A549 (cell line): ENCODE results near the gene TGFBR2. TPM values are rescaled to one million over a fixed set of nuclear protein-coding genes. Genes with fewer than 3 reads are reported as not detected.

Experiments used
- ATAC-seq, 2 experiments: fragments of 200-7000 bp in 1 of 2; fragments of >200 bp in 1 of 2; cut with Nextera tagmentation in 1 of 2; cut with Tn5 transposase in 1 of 2; 3 replicates each; pipeline versions ENCODE4 v1.8.0 to v1.9.1; 2018 to 2020; ENCODE audit warnings: mild to moderate bottlenecking in 1 of 2, moderate library complexity in 1 of 2
- CTCF ChIA-PET: fragments of 300-600 bp; sonication (Branson Sonifier 250); formaldehyde crosslinking; extraction: SDS; loops from one replicate; lab custom pipeline; 2021; ENCODE audit warnings: antibody characterized with exemption, inconsistent platforms; lab: Yijun Ruan, JAX
- POLR2A ChIA-PET: fragments of 350-600 bp; formaldehyde crosslinking; extraction: SDS; loops from one replicate; lab custom pipeline; 2021; ENCODE audit warnings: antibody characterized with exemption, inconsistent platforms; lab: Yijun Ruan, JAX
- DNase-seq, 2 experiments: peaks; one replicate each; pipeline versions ENCODE4 v3.0.0 to v3.0.0-alpha.2; 2011 to 2016; ENCODE audit warnings: low read depth in 1 of 2, low spot score in 1 of 2
- FAIRE-seq: peaks from 2 replicates; lab custom pipeline; 2011; peaks lifted over from hg19 to GRCh38; lab: Jason Lieb, UNC
- H3K27ac ChIP-seq, 2 experiments: fragments of >200 bp; sonication (Bioruptor Twin); formaldehyde crosslinking; 3 replicates each; pipeline ENCODE4 v1.5.1; 2016 to 2017
- H3K4me1 ChIP-seq: fragments of >200 bp; sonication (Bioruptor Twin); formaldehyde crosslinking; 3 replicates; pipeline ENCODE4 v1.6.1; 2016
- H3K4me2 ChIP-seq: fragments of >200 bp; sonication (Bioruptor Twin); formaldehyde crosslinking; 3 replicates; pipeline ENCODE4 v1.6.1; 2016
- H3K4me3 ChIP-seq: fragments of >200 bp; sonication (Bioruptor Twin); formaldehyde crosslinking; 3 replicates; pipeline ENCODE4 v1.5.1; 2016
- H3K9me3 ChIP-seq: fragments of >200 bp; sonication (Bioruptor Twin); formaldehyde crosslinking; 3 replicates; pipeline ENCODE4 v1.6.1; 2016
- ATOH8 ChIP-seq: fragments of 250-450 bp; sonication (Bioruptor Pico); IDR thresholded peaks from 2 replicates; pipeline ENCODE4 v1.5.0; 2020; ENCODE audit warnings: low read depth, mild to moderate bottlenecking, moderate library complexity
- BHLHE40 ChIP-seq: IDR thresholded peaks from 2 replicates; pipeline ENCODE4 v1.6.1; 2012; ENCODE audit warnings: low read depth, low read length, inconsistent platforms
- CBX8 ChIP-seq: fragments of 200-600 bp; sonication (generic); IDR thresholded peaks from 2 replicates; pipeline ENCODE4 v1.6.1; 2016
- CHD2 ChIP-seq: fragments of 150-350 bp; IDR thresholded peaks from 2 replicates; pipeline ENCODE4 v1.6.1; 2014; ENCODE audit warnings: low read length; ENCODE audit not compliant: partially characterized antibody
- EHF ChIP-seq: fragments of 250-450 bp; sonication (Bioruptor Pico); IDR thresholded peaks from 2 replicates; pipeline ENCODE4 v1.5.0; 2020; ENCODE audit warnings: mild to moderate bottlenecking
- ELK1 ChIP-seq: fragments of 150-350 bp; IDR thresholded peaks from 2 replicates; pipeline ENCODE4 v1.6.1; 2014; ENCODE audit warnings: low read depth, mild to moderate bottlenecking, low read length
- EP300 ChIP-seq, 2 experiments: fragments of >200 bp; sonication (Bioruptor Twin); formaldehyde crosslinking; IDR thresholded peaks; 2 replicates in 1 of 2; 3 replicates in 1 of 2; pipeline ENCODE4 v1.6.1; 2016 to 2017
- ESRRA ChIP-seq: fragments of 150-350 bp; IDR thresholded peaks from 2 replicates; pipeline ENCODE4 v1.6.1; 2014; ENCODE audit warnings: mild to moderate bottlenecking, low read length, borderline replicate concordance
- FOSB ChIP-seq: fragments of 250-450 bp; sonication (Bioruptor Pico); IDR thresholded peaks from 2 replicates; pipeline ENCODE4 v1.5.0; 2020; ENCODE audit warnings: mild to moderate bottlenecking, moderate library complexity
- HES2 ChIP-seq: fragments of >200 bp; sonication (Bioruptor Twin); formaldehyde crosslinking; IDR thresholded peaks from 2 replicates; pipeline ENCODE4 v1.6.1; 2016
- HMGXB4 ChIP-seq: fragments of 250-450 bp; sonication (Bioruptor Pico); IDR thresholded peaks from 2 replicates; pipeline ENCODE4 v1.5.0; 2021; ENCODE audit warnings: mild to moderate bottlenecking, moderate library complexity, borderline replicate concordance
- HOXA7 ChIP-seq: fragments of 250-450 bp; sonication (Bioruptor Pico); IDR thresholded peaks from 2 replicates; pipeline ENCODE4 v1.5.0; 2020; ENCODE audit warnings: mild to moderate bottlenecking, moderate library complexity
- MAFK ChIP-seq: fragments of 450-650 bp; IDR thresholded peaks from 2 replicates; pipeline ENCODE4 v1.6.1; 2014; ENCODE audit not compliant: partially characterized antibody
- MYC ChIP-seq: IDR thresholded peaks from 2 replicates; pipeline ENCODE4 v1.6.1; 2012; ENCODE audit warnings: mild to moderate bottlenecking, inconsistent platforms, low read length, improper control_type of control experiment, borderline replicate concordance
- NFE2L2 ChIP-seq: fragments of 150-350 bp; conservative IDR thresholded peaks from 2 replicates; pipeline ENCODE4 v1.6.1; 2014; ENCODE audit warnings: low read length
- NR3C1 ChIP-seq: fragments of >200 bp; sonication (Bioruptor Twin); formaldehyde crosslinking; IDR thresholded peaks from 3 replicates; pipeline ENCODE4 v1.6.1; 2017
- PHF8 ChIP-seq: fragments of 200-600 bp; sonication (generic); IDR thresholded peaks from 2 replicates; pipeline ENCODE4 v1.6.1; 2016; ENCODE audit warnings: low read depth, mild to moderate bottlenecking, antibody characterized with exemption, moderate library complexity, borderline replicate concordance
- RNF2 ChIP-seq: fragments of 200-600 bp; sonication (generic); IDR thresholded peaks from 2 replicates; pipeline ENCODE4 v1.6.1; 2016; ENCODE audit warnings: low read depth, mild to moderate bottlenecking, antibody characterized with exemption, moderate library complexity, borderline replicate concordance
- TFCP2L1 ChIP-seq: fragments of 250-450 bp; sonication (Bioruptor Pico); IDR thresholded peaks from 2 replicates; pipeline ENCODE4 v1.5.0; 2021; ENCODE audit warnings: mild to moderate bottlenecking
- ZC3H11A ChIP-seq: fragments of 450-650 bp; IDR thresholded peaks from 2 replicates; pipeline ENCODE4 v1.6.1; 2014; ENCODE audit warnings: antibody characterized with exemption, mild to moderate bottlenecking
- ZFP36 ChIP-seq: fragments of 450-650 bp; IDR thresholded peaks from 2 replicates; pipeline ENCODE4 v1.6.1; 2014; ENCODE audit warnings: borderline replicate concordance; ENCODE audit not compliant: partially characterized antibody
- ZNF302 ChIP-seq: fragments of 250-450 bp; sonication (Bioruptor Pico); IDR thresholded peaks from 2 replicates; pipeline ENCODE4 v1.9.0; 2021; ENCODE audit warnings: inconsistent platforms, mild to moderate bottlenecking, moderate library complexity
- ZSCAN20 ChIP-seq: fragments of 250-450 bp; sonication (Bioruptor Pico); IDR thresholded peaks from 2 replicates; pipeline ENCODE4 v1.8.0; 2022; ENCODE audit warnings: mild to moderate bottlenecking, moderate library complexity
- WGBS: methylation state at CpG from one replicate; pipeline ENCODE4 v1.1.6; 2017; ENCODE audit errors: missing lambda C conversion rate; 5-methylcytosine and 5-hydroxymethylcytosine counted together
- polyA plus RNA-seq, 4 experiments: library from polyadenylated mRNA; depleted of rRNA in 3 of 4; stranded (reverse); fragments of >200 nt; fragmentation: RNase III in 1 of 4; extraction: RNeasy Plus Mini Kit Qiagen cat#74134 plus additional on column Dnase treatment in 1 of 4; gene quantifications; 2 replicates in 3 of 4; 3 replicates in 1 of 4; pipeline ENCODE4 v1.2.3, GENCODE V29; 2011 to 2017
- TF ChIP-seq, protein P1 (sequence below): fragments of >200 bp; sonication (Bioruptor Twin); formaldehyde crosslinking; IDR thresholded peaks from 3 replicates; pipeline ENCODE4 v1.6.1; 2016
- TF ChIP-seq, protein P2 (sequence below): IDR thresholded peaks from 2 replicates; pipeline ENCODE4 v1.6.1; 2012
- TF ChIP-seq, protein P3 (sequence below): fragments of >200 bp; sonication (Bioruptor Twin); formaldehyde crosslinking; IDR thresholded peaks from 3 replicates; pipeline ENCODE4 v1.5.1; 2016

Gene TGFBR2
- polyA plus RNA-seq, 2 of the 4 experiments (the other 2 are of a cell fraction): 48.5 to 97.4 TPM

GRCh38 chr3:30581067-30581585 is 25.3 kb upstream of the TGFBR2 start:
- FAIRE-seq (no peak), ATAC-seq (no peak), DNase-seq (no peak)
- H3K4me3 ChIP-seq: no peak overlapping the region
- H3K4me1 ChIP-seq: peaks cover 37% of the 10 kb centered on the region
- TF ChIP-seq, protein P1, sequence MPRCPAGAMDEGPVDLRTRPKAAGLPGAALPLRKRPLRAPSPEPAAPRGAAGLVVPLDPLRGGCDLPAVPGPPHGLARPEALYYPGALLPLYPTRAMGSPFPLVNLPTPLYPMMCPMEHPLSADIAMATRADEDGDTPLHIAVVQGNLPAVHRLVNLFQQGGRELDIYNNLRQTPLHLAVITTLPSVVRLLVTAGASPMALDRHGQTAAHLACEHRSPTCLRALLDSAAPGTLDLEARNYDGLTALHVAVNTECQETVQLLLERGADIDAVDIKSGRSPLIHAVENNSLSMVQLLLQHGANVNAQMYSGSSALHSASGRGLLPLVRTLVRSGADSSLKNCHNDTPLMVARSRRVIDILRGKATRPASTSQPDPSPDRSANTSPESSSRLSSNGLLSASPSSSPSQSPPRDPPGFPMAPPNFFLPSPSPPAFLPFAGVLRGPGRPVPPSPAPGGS: no peak
- TF ChIP-seq NFE2L2 (no peak), MAFK (no peak), ZSCAN20 (no peak), EHF (CRISPR knock-in tag) (no peak), CHD2 (no peak), CBX8 (no peak), EP300 (IDR thresholded peaks at IDR 0.05) (no peak), HOXA7 (CRISPR knock-in tag) (no peak), ELK1 (no peak), ZC3H11A (no peak), FOSB (no peak), TFCP2L1 (CRISPR knock-in tag) (no peak), ATOH8 (CRISPR knock-in tag) (no peak)
- TF ChIP-seq, protein P2, sequence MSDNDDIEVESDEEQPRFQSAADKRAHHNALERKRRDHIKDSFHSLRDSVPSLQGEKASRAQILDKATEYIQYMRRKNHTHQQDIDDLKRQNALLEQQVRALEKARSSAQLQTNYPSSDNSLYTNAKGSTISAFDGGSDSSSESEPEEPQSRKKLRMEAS: no peak
- POLR2A ChIA-PET: no interaction called here
- H3K9me3 ChIP-seq: no peaks in the 10 kb centered on the region
- CTCF ChIA-PET: interaction anchor here (0.9 to 2.5 kb wide), 3 partner anchors 9 to 134 kb away, joined by 3 to 9 read pairs (median 3); no protein-coding TSS in a partner anchor
- WGBS: 91% methylated on average over 15 of the region's 15 CpGs
- H3K4me2 ChIP-seq: no peak overlapping the region
- H3K27ac ChIP-seq: peak overlapping the region in 1 of 2 experiments; percentile 54; a peak in 2 of 6 replicates

- no peaks in the 10 kb centered on the region for H3K9me3 ChIP-seq
- H3K4me2 ChIP-seq: no peak overlapping the region
- ATAC-seq: no peak
- WGBS: 83% methylated on average over 2 of the region's 2 CpGs
- no peak overlapping the region for H3K4me3 ChIP-seq
- FAIRE-seq: no peak
- POLR2A ChIA-PET: no interaction called here
- H3K27ac ChIP-seq: peak overlapping the region in 1 of 2 experiments; percentile 54; a peak in 2 of 6 replicates
- CTCF ChIA-PET: interaction anchor here (1.1 to 2.5 kb wide), 2 partner anchors 8 to 23 kb away, joined by 3 to 9 read pairs; no protein-coding TSS in a partner anchor
- DNase-seq: no peak
- peaks cover 33% of the 10 kb centered on the region for H3K4me1 ChIP-seq
- TF ChIP-seq BHLHE40 (no peak), HMGXB4 (CRISPR knock-in tag) (no peak), ZNF302 (CRISPR knock-in tag) (no peak), ZFP36 (no peak), NR3C1 (no peak), HES2 (no peak), RNF2 (no peak), TFCP2L1 (CRISPR knock-in tag) (no peak), MYC (no peak), ATOH8 (CRISPR knock-in tag) (no peak), NFE2L2 (no peak), HOXA7 (CRISPR knock-in tag) (no peak), PHF8 (no peak), ESRRA (no peak)
- TF ChIP-seq, protein P3, sequence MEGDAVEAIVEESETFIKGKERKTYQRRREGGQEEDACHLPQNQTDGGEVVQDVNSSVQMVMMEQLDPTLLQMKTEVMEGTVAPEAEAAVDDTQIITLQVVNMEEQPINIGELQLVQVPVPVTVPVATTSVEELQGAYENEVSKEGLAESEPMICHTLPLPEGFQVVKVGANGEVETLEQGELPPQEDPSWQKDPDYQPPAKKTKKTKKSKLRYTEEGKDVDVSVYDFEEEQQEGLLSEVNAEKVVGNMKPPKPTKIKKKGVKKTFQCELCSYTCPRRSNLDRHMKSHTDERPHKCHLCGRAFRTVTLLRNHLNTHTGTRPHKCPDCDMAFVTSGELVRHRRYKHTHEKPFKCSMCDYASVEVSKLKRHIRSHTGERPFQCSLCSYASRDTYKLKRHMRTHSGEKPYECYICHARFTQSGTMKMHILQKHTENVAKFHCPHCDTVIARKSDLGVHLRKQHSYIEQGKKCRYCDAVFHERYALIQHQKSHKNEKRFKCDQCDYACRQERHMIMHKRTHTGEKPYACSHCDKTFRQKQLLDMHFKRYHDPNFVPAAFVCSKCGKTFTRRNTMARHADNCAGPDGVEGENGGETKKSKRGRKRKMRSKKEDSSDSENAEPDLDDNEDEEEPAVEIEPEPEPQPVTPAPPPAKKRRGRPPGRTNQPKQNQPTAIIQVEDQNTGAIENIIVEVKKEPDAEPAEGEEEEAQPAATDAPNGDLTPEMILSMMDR: no peak
- TF ChIP-seq, protein P2: no peak
- TF ChIP-seq, protein P1: no peak
These were observed 24.4 kb upstream of the TGFBR2 start for GRCh38 chr3:30581982-30582381.
